GM18511 (cell line): Measurements from ENCODE around the gene PPP1R9A.

ENCODE experiments used
- ATAC-seq: cut with Tn5 transposase; IDR thresholded peaks from one replicate; pipeline ENCODE4 v1.9.1; 2021; ENCODE audit warnings: mild to moderate bottlenecking, moderate library complexity; ENCODE audit not compliant: unreplicated experiment

The PPP1R9A gene

DNA sequence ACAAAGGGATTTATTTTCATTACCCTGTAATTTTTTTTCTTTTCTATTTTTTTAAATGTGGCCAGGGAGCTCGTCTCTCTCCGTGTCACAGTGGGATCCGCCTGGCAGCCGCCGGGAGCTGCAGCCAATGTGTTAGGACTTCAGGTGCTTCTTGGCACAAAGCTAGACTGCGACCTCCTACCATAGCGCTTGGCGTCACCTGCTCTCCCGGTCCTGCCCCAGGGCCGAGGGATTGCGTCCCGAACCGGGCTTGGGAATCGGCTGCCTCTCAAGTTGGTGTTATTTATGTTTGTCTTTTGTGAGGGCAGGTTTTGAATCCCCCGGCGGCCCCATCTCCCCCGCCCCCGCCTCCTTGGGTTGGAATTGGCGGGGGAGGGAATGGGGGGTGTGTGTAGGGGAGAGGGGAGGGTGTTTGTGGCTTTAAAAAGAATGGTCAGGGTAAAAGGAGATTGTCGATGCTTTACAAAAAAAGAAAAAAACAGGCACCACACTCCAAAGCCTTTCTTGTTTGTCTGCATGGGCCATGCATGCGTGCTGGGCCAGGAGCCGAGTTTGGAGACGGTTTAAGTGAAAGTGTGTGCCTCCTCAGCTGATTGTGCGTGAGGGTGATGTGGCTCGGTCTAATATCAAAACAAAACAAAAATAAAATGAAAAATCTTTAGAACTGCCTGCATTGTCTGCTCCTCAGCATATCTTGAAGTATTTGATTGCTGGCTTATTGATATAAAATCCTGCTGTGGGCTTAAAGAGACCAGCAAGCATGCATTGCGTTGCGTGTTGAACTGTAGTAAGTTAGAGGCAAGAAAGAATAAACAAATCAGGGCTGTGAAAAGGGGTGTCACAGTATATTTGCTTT, 1.2 kb downstream of the PPP1R9A start:
- ATAC-seq: no peak

- no peak for ATAC-seq
These were observed 1.7 kb downstream of the PPP1R9A start for GRCh38 chr7:94909179-94909466.

- no peak for ATAC-seq
These were observed 4.7 kb downstream of the PPP1R9A start for GRCh38 chr7:94912085-94912484.

- no peak for ATAC-seq
These were observed 6.0 kb downstream of the PPP1R9A start for GRCh38 chr7:94913391-94913790.

DNA sequence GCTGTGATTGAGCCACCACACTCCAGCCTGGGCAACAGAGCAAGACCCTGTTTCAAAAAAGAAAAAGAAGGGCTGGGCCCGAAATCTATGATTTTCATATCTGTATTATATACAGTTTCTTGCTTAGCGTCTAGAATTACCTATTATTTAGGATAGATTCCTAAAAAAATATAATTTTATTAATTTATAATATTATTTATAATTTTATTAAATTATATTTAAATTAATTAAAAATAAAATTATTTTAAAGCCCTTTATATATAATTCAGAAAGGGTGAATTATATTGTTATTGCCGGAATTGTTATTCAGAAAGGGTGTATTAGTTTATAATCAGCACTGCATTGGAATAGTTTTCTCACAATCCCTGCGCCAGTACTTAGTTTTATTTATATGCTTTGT, 14.5 kb downstream of the PPP1R9A start:
- no peak for ATAC-seq

DNA sequence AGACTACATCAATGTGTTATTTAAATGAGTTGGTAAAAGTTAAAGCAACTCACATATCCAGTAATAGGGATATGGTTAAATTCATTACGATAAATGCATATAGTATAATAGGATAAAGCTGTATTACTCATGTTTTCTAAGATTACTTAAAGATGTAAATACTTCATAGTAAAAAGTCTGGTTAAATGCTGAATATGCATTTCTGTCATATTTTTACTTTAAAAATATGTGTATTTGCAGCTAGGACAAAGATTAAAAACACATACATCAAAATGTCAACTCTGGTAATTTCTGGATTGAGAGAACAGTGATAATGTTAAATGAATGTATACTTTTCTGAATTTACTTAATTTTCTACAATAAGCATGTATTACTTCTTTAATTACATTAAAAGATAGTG, 15.1 kb downstream of the PPP1R9A start:
- no peak for ATAC-seq

DNA sequence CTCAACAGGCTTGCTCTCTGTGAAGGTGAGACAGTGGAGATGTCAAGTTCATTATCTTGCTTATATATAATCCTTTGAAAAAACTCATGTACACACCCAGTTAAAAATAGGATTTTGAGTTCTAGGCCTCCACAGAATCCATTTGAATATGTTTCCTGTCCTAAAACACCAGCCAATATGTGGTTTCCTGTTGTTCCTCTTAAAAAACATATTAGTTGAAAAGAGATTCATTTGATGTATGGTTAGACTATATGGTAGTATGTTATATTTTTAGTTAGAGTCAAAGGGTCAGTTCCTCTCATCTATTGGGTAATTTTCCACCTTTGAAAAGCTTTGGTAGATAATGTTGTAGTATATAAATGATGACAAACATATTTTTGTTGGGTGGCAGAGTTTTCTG, 16.0 kb downstream of the PPP1R9A start:
- no peak for ATAC-seq

DNA sequence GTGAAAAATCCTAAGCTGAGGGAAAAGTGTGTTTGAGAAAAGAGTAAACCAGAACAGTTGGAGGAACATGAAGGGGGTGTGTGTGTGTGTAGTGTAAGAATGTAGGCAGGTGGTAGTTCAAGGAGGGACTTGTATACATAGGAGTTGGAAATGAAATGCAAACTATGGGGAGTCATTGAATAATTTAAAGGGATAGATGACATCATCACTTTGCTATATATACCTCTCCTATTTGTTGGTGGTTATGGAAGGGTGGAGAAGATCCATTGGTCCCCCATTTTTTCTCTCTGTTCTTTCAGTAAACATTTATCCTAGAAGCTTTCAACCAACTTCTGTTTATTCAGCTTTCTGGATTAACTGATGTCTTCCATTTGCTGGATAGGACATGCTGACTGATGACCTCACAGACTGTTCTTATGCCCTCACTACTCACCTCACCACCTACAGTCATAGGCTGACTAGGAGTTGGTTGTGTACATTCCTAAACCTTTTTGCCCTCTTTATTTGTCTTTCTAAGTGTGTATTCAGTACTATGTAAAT, 20.8 kb downstream of the PPP1R9A start:
- ATAC-seq: no peak

GRCh38 chr7:94933256-94933990, 26.0 kb downstream of the PPP1R9A start:
- no peak for ATAC-seq

GRCh38 chr7:94939395-94939794, 32.0 kb downstream of the PPP1R9A start:
- ATAC-seq: no peak

DNA sequence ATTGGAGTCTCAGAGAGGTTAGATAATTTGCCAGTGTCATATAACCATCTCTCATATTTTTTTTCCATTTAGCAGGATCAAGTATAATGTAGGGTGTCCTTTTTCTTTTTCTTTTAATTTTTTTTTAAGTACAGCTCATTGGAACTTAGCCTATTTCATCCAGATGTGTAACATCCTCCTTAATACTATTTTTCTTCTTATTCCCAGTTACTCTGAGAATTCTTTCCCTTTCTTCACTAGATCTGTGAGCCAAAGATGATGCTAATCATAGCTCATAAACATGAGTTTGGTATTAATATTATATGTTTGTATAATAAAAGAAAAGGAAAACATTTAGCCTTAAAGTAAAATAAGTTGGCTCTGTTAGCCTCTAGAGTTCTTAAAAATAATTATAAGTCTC, 32.8 kb downstream of the PPP1R9A start:
- no peak for ATAC-seq

GRCh38 chr7:94941844-94942632, 34.6 kb downstream of the PPP1R9A start:
- no peak for ATAC-seq

- ATAC-seq: no peak
These were observed 35.7 kb downstream of the PPP1R9A start for GRCh38 chr7:94943134-94943533.

DNA sequence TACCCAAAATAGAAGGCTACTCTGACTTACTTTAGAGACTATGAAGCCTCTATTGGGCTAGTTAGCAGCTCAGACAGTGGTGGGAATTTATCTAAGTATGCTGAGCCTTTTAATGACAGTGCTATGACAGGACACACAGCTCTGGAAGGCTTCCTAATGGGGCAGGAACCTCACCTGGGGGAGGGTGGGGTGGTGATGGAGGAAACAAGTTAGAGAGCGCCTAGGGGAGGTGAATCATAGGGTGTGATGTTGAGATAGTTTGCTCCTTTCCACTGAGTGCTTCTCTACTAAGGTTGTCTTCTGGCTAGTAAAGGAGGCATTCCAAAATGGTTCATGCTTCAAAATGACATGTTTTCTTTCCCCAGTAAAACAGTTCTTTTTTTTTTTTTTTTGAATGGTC, 42.1 kb downstream of the PPP1R9A start:
- no peak for ATAC-seq

- ATAC-seq: no peak
These were observed 48.4 kb downstream of the PPP1R9A start for GRCh38 chr7:94955807-94956206.

- ATAC-seq: no peak
These were observed 49.7 kb downstream of the PPP1R9A start for GRCh38 chr7:94957061-94957460.

GRCh38 chr7:94962661-94963060, 55.3 kb downstream of the PPP1R9A start:
- ATAC-seq: no peak

DNA sequence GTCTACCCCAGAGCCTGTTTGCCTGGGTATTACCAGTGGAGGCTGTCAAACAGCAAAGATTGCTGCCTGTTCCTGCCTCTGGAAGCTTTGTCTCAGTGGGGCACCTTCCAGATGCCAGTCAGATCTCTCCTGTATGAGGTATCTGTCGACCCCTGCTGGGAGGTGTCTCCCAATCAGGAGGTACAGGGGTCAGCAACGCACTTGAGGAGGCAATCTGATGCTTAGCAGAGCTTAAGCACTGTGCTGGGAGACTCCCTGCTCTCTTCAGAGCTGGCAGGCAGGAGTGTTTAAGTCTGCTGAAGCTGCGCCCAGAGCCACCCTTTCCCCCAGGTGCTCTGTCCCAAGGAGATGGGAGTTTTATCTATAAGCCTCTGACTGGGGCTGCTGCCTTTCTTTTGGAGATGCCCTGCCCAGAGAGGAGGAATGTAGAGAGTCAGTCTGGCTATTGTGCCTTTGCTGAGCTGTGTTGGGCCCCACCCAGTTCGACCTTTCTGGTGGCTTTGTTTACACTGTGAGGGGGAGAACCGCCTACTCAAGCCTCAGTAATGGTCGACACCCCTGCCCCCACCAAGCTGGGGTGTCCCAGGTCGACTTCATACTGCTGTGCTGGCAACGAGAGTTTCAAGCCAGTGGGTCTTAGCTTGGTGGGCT, 62.2 kb downstream of the PPP1R9A start:
- no peak for ATAC-seq

DNA sequence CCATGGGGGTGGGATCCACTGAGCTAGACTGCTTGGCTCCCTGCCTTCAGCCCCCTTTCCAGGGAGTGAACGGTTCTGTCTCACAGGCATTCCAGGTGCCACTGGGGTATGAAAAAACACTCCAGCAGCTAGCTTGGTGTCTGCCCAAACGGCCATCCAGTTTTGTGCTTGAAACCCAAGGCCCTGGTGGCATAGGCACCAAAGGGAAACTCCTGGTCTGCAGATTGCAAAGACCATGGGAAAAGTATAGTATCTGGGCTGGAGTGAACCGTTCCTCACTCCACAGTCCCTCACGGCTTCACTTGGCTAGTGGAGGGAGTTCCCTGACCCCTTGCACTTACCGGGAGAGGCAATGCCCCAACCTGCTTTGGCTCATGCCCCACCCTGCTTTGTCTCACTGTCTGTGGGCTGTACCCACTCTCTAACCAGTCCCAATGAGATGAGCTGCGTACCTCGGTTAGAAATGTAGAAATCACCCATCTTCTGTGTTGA, 62.7 kb downstream of the PPP1R9A start:
- no peak for ATAC-seq

DNA sequence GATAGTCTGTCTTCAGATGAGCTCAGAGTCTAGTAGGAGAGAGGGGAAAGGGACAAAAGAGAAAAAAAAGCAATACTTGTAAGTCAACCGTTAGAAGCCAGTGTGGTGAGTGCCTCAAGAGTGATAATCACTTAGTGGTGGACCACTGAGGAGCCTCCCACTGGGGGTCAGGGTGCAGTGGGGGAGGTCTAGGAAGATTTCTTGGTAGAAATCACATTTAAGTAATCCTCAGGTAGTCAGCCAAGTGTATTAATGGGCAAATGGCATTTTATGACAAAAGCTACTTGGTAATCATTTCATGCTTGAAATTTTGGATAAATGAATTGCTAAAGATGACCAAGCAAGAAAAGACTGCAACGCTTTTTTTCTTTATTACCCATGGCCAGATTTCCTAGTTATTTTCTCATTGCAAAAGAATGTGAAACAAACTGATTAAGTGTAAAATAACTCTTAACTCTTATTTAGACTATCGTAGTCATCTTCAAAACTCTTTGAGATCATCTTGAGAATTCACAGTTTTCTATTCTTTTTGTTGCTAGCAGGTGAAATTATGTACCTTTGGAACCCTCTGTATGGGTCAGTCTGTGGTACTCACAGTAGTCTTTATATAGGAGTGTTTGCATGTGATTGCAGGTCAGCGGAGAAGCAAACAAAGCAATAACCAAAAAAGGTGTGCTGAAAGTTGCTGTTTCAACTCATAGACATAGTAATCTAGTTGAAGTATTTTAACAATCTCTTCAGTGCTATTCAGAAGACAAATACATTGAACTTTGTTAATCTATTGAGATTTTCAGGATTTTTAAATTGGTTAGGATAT, 63.9 kb downstream of the PPP1R9A start:
- no peak for ATAC-seq
